ENCODE results near the gene C1QTNF9.
"Not testable (repeated sequence)": the region's sequence is repeated elsewhere in the genome, so short reads cannot be mapped to it uniquely, and the experiment has no call there.

C1QTNF9 gene

GRCh38 chr13:24323036-24323738, 13.8 kb downstream of the C1QTNF9 start:
- no peak for DNase-seq (ENCODE audit: low spot score)

GRCh38 chr13:24323739-24324075, 14.3 kb downstream of the C1QTNF9 start:
- no peak for DNase-seq (ENCODE audit: low spot score)

DNA sequence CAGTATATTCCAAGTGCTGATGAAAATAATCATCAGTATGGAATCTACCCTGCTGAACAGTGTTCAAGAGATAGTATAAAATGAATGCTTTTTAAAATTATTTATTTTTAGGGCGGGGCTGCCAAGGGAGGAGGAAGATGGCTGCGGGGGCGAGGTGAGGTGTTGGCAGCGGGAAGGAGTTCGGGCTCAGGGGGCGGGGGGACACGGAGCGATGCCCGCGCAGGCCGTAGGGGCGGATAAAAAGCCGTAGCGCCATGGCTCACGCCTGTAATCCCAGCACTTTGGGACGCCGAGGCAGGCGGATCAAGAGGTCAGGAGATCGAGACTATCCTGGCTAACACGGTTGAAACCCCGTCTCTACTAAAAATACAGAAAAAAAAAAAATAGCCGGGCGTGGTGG, 18.2 kb downstream of the C1QTNF9 start:
- not testable (repeated sequence) for DNase-seq (ENCODE audit: low spot score)

DNA sequence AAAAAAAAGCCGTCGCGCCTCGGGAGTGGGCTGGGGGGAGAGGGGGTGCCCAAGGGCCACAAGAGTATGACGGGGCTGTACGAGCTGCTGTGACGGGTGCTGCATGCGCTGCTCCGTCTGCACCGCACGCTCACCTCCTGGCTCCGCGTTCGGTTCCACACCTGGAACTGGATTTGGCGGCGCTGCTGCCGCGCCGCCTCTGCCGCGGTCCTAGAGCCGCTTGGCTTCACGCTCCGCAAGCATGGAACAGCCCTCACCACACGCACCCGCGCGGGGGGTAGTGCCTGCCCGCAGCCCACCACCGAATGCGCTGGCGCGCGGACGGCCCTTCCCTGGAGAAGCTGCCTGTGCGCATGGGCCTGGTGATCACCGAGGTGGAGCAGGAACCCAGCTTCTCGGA, 18.8 kb downstream of the C1QTNF9 start:
- no peak for DNase-seq (ENCODE audit: low spot score)

- no peak for DNase-seq (ENCODE audit: low spot score)
These were observed 29.3 kb downstream of the C1QTNF9 start for GRCh38 chr13:24338721-24339120.

GRCh38 chr13:24339937-24340607, 30.7 kb downstream of the C1QTNF9 start:
- no peak for DNase-seq (ENCODE audit: low spot score)

DNA sequence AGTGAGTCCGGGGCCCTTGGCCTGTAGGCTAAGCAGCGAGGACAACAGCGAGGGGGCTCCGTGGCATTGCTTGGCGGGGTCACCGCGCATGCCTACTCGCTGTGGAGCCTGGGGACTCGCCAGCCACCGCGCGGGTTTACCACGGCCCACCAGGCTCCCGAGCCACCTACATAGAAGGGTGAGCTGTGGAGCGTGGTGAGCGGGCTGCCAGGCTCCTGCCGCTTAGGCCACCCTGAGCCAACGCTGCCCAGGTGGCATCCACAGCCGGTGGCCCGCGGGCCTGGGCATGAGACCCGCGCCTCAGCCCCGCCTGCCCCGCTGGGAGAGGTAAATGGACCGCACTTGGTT, 31.2 kb downstream of the C1QTNF9 start:
- DNase-seq (ENCODE audit: low spot score), result no peak

DNA sequence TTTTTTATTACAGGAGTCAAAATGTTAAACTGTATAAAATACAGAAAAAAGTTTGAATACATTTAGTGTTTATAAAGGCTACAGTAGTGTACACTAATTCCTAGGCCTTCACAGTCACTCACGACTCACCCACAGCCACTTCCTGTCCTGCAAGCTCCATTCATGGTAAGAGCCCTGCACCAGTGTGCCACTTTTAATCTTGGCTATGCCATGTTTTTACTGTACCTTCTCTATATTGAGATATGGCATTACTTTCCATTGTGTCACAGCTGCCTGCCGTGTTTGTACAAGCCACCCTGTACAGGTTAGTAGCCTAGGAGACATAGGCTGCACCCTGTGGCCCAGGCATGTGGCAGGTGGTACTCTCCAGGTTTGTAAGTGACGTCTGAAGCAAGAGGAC, 32.1 kb downstream of the C1QTNF9 start:
- no peak for DNase-seq (ENCODE audit: low spot score)

DNA sequence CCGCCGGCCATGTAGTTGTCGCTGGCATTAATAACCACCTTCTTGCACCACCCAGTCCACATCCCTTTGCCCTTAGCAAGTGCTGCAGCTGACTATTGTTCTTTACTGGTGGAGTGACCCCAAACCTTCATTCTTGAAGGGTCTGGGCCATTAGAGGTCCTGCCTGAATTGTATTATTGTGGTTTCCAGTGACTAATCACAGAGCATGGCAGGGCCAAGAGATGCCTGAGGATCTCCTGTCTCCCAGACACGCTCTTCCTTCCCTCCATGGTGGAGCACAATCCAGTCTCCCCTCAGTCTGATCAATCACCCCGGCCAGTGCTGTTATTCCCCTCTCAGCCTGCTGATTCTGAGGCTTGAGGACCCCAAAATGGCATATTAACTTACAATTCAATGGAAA, 39.0 kb downstream of the C1QTNF9 start:
- DNase-seq (ENCODE audit: low spot score), result no peak

GRCh38 chr13:24348797-24349515, 39.6 kb downstream of the C1QTNF9 start:
- DNase-seq (ENCODE audit: low spot score), result no peak

DNA sequence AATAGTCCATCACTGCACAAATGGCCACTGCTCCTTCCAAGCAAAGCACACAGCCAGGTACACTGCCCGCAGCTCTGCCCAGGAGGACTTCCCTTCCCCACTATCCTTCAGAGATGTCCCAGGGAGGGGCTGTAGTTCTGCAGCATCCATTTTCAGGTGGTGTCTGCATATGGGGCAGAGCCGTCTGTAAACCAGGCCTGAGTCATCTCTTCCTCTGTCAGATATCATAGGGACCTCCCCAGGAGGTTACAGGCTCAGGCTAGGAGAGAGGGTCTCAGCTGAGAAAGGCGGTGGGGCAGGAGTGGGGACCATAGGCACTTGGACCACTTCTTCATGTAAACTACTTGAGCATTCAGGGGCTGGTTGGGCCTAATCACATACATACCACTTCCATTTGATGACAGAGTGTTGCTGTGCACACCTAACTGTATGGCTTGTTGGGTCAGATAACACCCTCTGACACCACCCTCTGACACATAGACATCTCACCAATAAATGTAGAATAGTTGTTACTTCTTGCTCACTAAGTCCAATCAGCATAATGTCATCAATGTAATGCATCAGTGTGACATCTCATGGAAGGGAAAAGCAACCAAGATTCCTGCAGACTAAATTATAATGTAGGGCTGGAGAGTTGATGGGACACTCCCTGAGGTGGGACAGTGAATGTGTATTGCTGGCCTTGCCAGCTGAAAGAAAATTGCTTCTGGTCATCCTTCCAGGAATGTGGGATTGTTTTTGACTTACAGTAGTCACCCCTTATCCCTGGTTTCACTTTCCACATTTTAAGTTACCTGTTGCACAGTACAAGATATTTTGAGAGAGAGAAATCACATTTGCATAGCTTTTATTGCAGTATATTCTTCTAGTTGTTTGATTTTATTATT, 40.6 kb downstream of the C1QTNF9 start:
- not testable (repeated sequence) for DNase-seq (ENCODE audit: low spot score)

DNA sequence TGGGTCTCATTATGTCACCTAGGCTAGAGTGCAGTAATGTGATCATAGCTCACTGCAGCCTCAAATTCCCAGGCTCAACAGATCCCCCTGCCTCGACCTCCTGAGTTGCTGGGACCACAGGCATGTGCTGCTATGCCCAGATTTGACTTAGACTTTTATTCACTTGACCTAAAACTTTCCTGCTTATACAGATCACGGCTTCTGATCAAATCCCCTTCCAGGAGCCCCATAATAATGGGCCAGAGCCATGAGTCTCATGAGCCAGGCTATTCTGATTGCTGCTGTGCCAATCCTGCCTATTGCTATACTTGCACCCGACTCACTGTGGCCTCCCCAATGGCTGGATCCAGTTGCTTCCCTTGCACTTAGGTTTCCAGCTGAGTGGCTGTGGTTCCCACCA, 42.0 kb downstream of the C1QTNF9 start:
- DNase-seq (ENCODE audit: low spot score), result no peak

DNA sequence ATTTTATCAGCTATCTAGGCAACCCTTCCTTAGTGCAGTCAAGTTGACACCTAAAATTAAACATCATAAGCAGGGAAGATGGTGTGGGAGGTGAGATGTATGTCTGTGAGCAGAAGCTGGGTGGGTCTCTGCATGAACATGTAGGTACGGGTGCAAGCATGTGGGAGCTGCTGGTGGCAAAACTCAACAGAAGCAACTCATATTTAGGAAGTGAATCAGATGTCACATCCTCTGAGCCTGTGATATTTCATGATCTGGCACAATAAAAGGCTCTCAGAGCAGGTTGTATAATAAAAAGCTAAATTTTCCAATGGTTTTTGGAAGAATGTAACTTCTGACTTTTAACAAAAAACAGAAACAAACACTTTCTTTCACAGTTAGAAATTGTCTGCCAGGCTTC, 44.4 kb downstream of the C1QTNF9 start:
- no peak for DNase-seq (ENCODE audit: low spot score)

DNA sequence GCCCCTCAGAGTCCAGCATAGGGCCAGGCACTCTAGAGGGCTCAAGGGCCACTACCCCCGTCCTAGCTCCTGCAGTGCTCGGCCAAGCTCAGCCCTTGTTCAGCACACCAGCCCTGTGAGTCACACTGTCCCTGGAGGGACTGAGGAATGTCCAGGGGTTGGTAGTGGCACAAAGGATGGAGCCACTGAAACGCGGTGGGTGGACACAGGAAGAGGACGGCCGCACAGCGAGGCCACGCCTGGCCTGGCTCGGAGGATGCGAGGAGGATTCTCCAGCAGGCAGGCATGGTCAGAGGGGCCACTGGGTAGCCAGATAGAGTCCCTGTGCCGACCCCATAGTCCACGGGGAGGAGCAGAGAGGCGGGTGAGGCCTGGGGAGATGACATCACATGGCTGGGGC, 45.7 kb downstream of the C1QTNF9 start:
- DNase-seq (ENCODE audit: low spot score), result no peak

DNA sequence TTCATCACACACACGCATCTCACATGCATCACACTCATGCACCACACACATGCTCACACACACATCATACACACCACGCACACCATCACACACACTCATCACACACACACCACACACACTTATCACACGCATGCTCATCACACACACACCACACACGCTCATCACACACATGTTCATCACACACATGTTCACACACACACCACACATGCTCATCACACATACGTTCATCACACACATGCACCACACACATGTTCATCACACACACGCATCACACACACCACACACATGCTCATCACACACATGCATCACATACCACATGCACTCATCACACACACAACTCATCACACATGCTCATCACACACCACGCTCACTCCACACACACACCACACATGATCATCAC, 46.9 kb downstream of the C1QTNF9 start:
- DNase-seq (ENCODE audit: low spot score), result no peak

DNA sequence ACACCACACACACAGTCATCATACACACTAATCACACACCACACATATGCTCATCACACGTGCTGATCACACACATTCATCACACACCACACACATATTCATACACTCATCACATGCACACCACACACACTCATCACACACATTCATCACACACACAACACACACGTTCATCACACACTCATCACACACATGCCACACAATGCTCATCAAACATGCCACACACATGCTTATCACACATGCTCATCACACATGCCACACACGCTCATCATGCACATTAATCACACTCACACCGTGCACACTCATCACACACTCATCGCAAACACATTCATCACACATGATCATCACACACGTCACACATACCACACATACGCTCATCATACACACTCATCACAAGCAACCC, 47.5 kb downstream of the C1QTNF9 start:
- no peak for DNase-seq (ENCODE audit: low spot score)

DNA sequence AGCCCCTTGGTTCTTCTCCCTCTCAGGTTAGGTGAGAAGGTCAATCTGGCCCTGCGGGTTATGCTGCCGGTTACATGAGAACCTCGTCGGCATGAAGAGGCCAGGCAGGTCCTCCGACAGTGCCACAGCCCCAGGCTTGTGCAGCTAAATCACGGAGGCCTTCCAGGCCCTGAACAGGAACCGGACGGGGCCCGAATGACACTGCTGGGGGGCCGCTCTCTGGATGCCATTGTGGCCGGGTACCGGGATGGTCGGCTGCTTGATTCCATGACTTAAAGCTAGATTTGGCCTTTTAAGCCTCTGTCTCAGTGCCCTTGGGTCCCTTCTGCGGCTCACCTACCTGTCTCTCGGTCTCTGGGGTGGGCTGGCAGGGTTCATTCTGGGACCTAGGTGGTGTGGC, 48.4 kb downstream of the C1QTNF9 start:
- DNase-seq (ENCODE audit: low spot score), result no peak

DNA sequence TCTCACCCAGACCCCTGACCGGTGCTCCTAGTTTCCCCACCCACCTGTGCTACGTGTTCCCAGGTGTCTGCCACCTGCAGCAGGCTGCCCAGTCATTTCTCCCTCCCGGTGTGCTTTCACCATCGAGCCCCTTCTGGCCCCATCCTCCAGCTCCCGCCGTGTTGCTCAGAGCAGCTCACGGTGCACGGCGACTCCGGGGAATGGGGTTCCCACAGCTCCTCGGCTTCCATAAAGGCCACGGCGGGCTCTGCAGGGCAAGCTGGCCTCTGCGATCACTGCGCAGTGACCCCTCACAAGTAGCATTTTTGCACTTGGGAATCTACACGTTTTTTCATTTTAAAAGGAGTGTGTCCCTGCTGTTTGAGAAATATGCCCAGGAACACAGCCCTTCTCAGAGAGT, 49.5 kb downstream of the C1QTNF9 start:
- DNase-seq (ENCODE audit: low spot score), result not testable (repeated sequence)

DNA sequence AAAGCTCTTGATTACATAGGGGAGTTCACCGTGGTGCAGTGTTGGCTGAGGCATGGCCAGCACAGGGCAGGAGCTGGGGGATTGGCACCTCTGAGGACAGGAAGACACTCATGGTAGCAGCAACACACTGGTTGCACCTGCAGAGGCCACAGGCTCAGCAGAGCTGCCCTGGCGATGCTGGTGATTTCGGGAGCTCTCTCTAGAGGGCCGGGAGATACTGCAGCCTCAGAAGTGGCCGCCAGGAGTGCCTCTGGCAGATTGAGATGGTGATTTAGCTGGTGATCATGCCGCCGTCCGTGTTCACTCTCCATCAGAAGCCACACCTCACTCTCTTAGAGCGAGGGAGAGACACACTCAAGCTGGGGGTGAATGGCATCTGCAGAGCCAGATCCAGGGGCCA, 49.9 kb downstream of the C1QTNF9 start:
- not testable (repeated sequence) for DNase-seq (ENCODE audit: low spot score)

DNA sequence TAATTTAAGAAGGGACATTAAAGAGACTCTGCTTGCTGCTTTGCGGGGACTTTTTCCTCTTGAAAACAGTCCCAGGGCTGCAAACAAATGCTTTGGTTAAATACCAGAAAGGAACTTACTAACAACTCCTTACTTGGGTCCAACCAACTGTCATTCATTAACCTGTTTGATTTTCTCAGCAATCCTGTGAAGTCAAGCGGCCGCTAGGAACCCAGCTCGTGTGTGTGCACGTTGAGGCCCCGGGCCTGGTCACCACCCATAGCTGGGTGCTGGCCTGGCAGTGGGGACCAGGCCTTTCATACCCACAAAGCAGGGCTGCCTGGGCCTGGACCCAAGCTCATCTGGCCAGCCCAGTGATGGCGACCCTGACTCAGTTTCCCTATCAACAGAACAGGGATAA, 50.7 kb downstream of the C1QTNF9 start:
- DNase-seq (ENCODE audit: low spot score), result no peak

- no peak for DNase-seq (ENCODE audit: low spot score)
These were observed 51.7 kb downstream of the C1QTNF9 start for GRCh38 chr13:24361113-24361512.

DNA sequence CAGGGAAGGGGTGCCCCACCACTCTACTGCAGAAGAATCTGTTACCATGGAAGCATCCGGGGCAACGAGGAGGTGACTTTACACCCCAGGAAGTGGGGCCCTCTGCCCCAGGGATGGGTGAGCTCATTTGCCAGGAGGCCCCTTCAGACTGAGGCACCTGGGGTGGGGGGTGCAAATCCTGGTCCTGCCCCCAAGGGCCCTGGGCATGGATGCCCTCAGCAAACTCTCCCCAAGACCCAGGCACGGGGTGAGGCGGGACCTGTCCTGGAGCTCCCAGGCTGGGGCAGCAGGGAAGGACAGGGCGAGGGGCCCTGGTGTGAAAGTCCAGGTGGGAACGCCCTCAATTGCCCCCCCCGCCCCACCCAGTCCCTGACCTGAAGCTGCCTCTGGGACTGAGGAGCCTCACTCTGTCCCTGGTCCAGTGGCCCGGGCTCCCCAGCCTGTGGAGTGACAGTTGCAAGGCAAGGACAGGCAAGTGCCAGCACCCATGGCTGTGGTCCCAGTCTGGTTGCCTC, 52.5 kb downstream of the C1QTNF9 start:
- no peak for DNase-seq (ENCODE audit: low spot score)
